ENCODE results near the gene ZNF608.

- TF ChIP-seq EZH2 (IDR thresholded peaks at IDR 0.05): no peak
- TF ChIP-seq POLR2AphosphoS5 (IDR thresholded peaks at IDR 0.05; ENCODE audit: borderline replicate concordance, low read depth, low read length): no peak
- TF ChIP-seq FOXP2 (optimal IDR thresholded peaks at IDR 0.05; ENCODE audit: control extremely low read depth, extremely low read length, insufficient read depth): no peak
These were observed 18.0 kb downstream of the ZNF608 start for GRCh38 chr5:124728331-124728967.
